ENCODE measurements around the gene ZMIZ1. TPM values are rescaled to one million over a fixed set of nuclear protein-coding genes. Genes with fewer than 3 reads are reported as not detected.

Gene ZMIZ1
- total RNA-seq, 1 experiment from 2014 or later, result 28.4 TPM

- TF ChIP-seq EZH2 (IDR thresholded peaks at IDR 0.05), result no peak
These were observed 85.0 kb downstream of the ZMIZ1 start (continued) for GRCh38 chr10:79153745-79154144.

GRCh38 chr10:79155301-79156081, 86.7 kb downstream of the ZMIZ1 start:
- CTCF ChIA-PET, result interaction anchor here (1.0 kb wide), 1 partner anchor 40 kb away, joined by 3 read pairs; no protein-coding TSS in a partner anchor
- DNase-seq (ENCODE audit: low read depth, low spot score) (no peak), ATAC-seq (no peak)
- Histone ChIP-seq H3K9ac (ENCODE audit: low read length) (0 out of 2 replicates have a peak overlapping the region, but pooled peaks have one; percentile 19), H3K4me2 (ENCODE audit: low read length) (peak overlapping the region; percentile 35), H3K36me3 (ENCODE audit: control insufficient read depth in 1 of 2, insufficient read depth in 2 of 2, low read length in 2 of 2) (no peaks in the 10 kb centered on the region), H3K4me3 (replicated peaks in 1 of 2; ENCODE audit: low read depth in 1 of 2, low read length in 2 of 2) (no peak overlapping the region), H3K4me1 (ENCODE audit: control insufficient read depth in 1 of 2, insufficient read depth in 2 of 2, low read length in 2 of 2) (peaks cover 53 to 86% of the 10 kb centered on the region in 2 experiments), H3K9me2 (ENCODE audit: insufficient read depth) (no peaks in the 10 kb centered on the region), H3K9me3 (ENCODE audit: control insufficient read depth in 1 of 2, insufficient read depth in 1 of 2, low read depth in 1 of 2, low read length in 2 of 2) (no peaks in the 10 kb centered on the region), H3K79me2 (ENCODE audit: insufficient read depth, low read length) (peaks cover 7% of the 10 kb centered on the region; the same call in 1 of the 2 replicates), H4K20me1 (ENCODE audit: insufficient read depth) (no peaks in the 10 kb centered on the region), H3K27ac (ENCODE audit: low read depth, low read length) (peak overlapping the region; percentile 6; the same call in 1 of the 2 replicates), H3K27me3 (ENCODE audit: insufficient read depth, low read length) (no peaks in the 10 kb centered on the region), H2AFZ (ENCODE audit: low read depth, low read length, poor library complexity, severe bottlenecking) (no peak overlapping the region)
- BruUV-seq (replicated peaks), result no TSS peak
- intact Hi-C loops (cut with micrococcal nuclease), result no loop called here
- TF ChIP-seq CTCF (IDR thresholded peaks at IDR 0.05 in 2 of 3, conservative IDR thresholded peaks at IDR 0.05 in 1 of 3; ENCODE audit: borderline replicate concordance in 1 of 3, insufficient read depth in 1 of 3, low read depth in 2 of 3, low read length in 2 of 3), result peak in 1 of 3 experiments; percentile 25; a peak in 1 of 6 replicates
- TF ChIP-seq ELF1 (IDR thresholded peaks at IDR 0.05; ENCODE audit: borderline replicate concordance, low read depth), result no peak
- RAD21 ChIA-PET (ENCODE audit: low non-redundant PET in 1 of 2, low total read pairs in 2 of 2, uncharacterized antibody in 2 of 2, unreplicated experiment in 2 of 2), result no interaction called here
- POLR2A ChIA-PET, result no interaction called here
